ENCODE data around the gene LNX1.
"Not testable (repeated sequence)": the region's sequence is repeated elsewhere in the genome, so short reads cannot be mapped to it uniquely, and the experiment has no call there.

LNX1 gene

GRCh38 chr4:53490965-53491622 lies 100.2 kb downstream of the LNX1 start:
- DNase-seq (ENCODE audit: low read depth) = no peak

GRCh38 chr4:53490161-53490956 lies 100.9 kb downstream of the LNX1 start:
- no peak for DNase-seq (ENCODE audit: low read depth)

GRCh38 chr4:53489279-53489889 lies 101.9 kb downstream of the LNX1 start:
- DNase-seq (ENCODE audit: low read depth) = no peak

- no peak for DNase-seq (ENCODE audit: low read depth)
Observed at GRCh38 chr4:53487766-53488165, 103.5 kb downstream of the LNX1 start.

GRCh38 chr4:53485658-53486040 lies 105.6 kb downstream of the LNX1 start:
- DNase-seq (ENCODE audit: low read depth) = no peak

- no peak for DNase-seq (ENCODE audit: low read depth)
Observed at GRCh38 chr4:53484911-53485657, 106.2 kb downstream of the LNX1 start.

GRCh38 chr4:53483250-53483649 lies 108.0 kb downstream of the LNX1 start:
- DNase-seq (ENCODE audit: low read depth) = no peak

GRCh38 chr4:53481586-53481985 lies 109.7 kb downstream of the LNX1 start:
- no peak for DNase-seq (ENCODE audit: low read depth)

GRCh38 chr4:53480909-53481308 lies 110.4 kb downstream of the LNX1 start:
- no peak for DNase-seq (ENCODE audit: low read depth)

GRCh38 chr4:53479736-53480525 lies 111.4 kb downstream of the LNX1 start:
- DNase-seq (ENCODE audit: low read depth) = no peak

- no peak for DNase-seq (ENCODE audit: low read depth)
Observed at GRCh38 chr4:53478671-53479456, 112.4 kb downstream of the LNX1 start.

- no peak for DNase-seq (ENCODE audit: low read depth)
Observed at GRCh38 chr4:53477636-53478035, 113.7 kb downstream of the LNX1 start.

- DNase-seq (ENCODE audit: low read depth) = no peak
Observed at GRCh38 chr4:53477038-53477565, 114.2 kb downstream of the LNX1 start.

- no peak for DNase-seq (ENCODE audit: low read depth)
Observed at GRCh38 chr4:53476232-53477037, 114.9 kb downstream of the LNX1 start.

GRCh38 chr4:53466576-53466975 lies 124.7 kb downstream of the LNX1 start:
- DNase-seq (ENCODE audit: low read depth) = not testable (repeated sequence)

- DNase-seq (ENCODE audit: low read depth) = no peak
Observed at GRCh38 chr4:53465891-53466290, 125.4 kb downstream of the LNX1 start.

GRCh38 chr4:53465281-53465680 lies 126.0 kb downstream of the LNX1 start:
- DNase-seq (ENCODE audit: low read depth) = no peak

- DNase-seq (ENCODE audit: low read depth) = no peak
Observed at GRCh38 chr4:53463340-53463739, 127.9 kb downstream of the LNX1 start.

- DNase-seq (ENCODE audit: low read depth) = no peak
Observed at GRCh38 chr4:53461244-53461643, 130.0 kb downstream of the LNX1 start.

- DNase-seq (ENCODE audit: low read depth) = no peak
Observed at GRCh38 chr4:53459548-53459947, 131.7 kb downstream of the LNX1 start.

Data from stimulated activated CD8-positive, alpha-beta memory T cell treated with anti-CD3 and anti-CD28 coated beads, Interleukin-15, amount 100 ng/mL, for 24 hours (primary cell).